HuH-7.5 (cell line): ENCODE results near the gene MFSD11.
"Not testable (repeated sequence)": the region's sequence is repeated elsewhere in the genome, so short reads cannot be mapped to it uniquely, and the experiment has no call there.

Experiments
- DNase-seq: peaks from one replicate; pipeline ENCODE4 v3.0.0; 2011; ENCODE audit warnings: low spot score

Gene MFSD11

GRCh38 chr17:76726776-76727718 is 10.9 kb upstream of the MFSD11 start, which contains the start of gene METTL23:
Gene METTL23 (plus strand): TSS chr17:76726839. CDS start chr17:76729711, 2,872 bp downstream.
- peak; percentile 60 for DNase-seq

GRCh38 chr17:76727745-76728456 is 10.0 kb upstream of the MFSD11 start:
- DNase-seq: no peak

GRCh38 chr17:76731800-76732733 is 5.9 kb upstream of the MFSD11 start:
- not testable (repeated sequence) for DNase-seq

- no peak for DNase-seq
These were observed 4.9 kb upstream of the MFSD11 start for GRCh38 chr17:76732734-76733617.

GRCh38 chr17:76733618-76733957 is 4.3 kb upstream of the MFSD11 start:
- DNase-seq: no peak

GRCh38 chr17:76734080-76734840 is 3.7 kb upstream of the MFSD11 start:
- no peak for DNase-seq

GRCh38 chr17:76735006-76735405 is 2.9 kb upstream of the MFSD11 start:
- DNase-seq: no peak

GRCh38 chr17:76735586-76736348 is 2.2 kb upstream of the MFSD11 start:
- DNase-seq: no peak

- DNase-seq: no peak
These were observed 1.4 kb upstream of the MFSD11 start for GRCh38 chr17:76736349-76737081.

GRCh38 chr17:76737082-76737675 is 740 bp upstream of the MFSD11 start, which contains the start of gene SRSF2:
Gene SRSF2 (minus strand): TSS chr17:76737331. CDS start chr17:76737160, 171 bp downstream.
- DNase-seq: peak; percentile 87

GRCh38 chr17:76738468-76738850 is 540 bp downstream of the MFSD11 start:
- DNase-seq: no peak

GRCh38 chr17:76739568-76740115 is 1.7 kb downstream of the MFSD11 start:
- not testable (repeated sequence) for DNase-seq

- DNase-seq: no peak
These were observed 2.6 kb downstream of the MFSD11 start for GRCh38 chr17:76740329-76741118.

- DNase-seq: no peak
These were observed 5.0 kb downstream of the MFSD11 start for GRCh38 chr17:76742958-76743357.

GRCh38 chr17:76744747-76745146 is 6.8 kb downstream of the MFSD11 start:
- no peak for DNase-seq

- not testable (repeated sequence) for DNase-seq
These were observed 7.9 kb downstream of the MFSD11 start for GRCh38 chr17:76745785-76746184.
